ENCODE results near the gene CLEC2L. TPM values are rescaled to one million over a fixed set of nuclear protein-coding genes. Genes with fewer than 3 reads are reported as not detected.

The CLEC2L gene
- total and polyA plus RNA-seq, 2 of the 8 experiments (the other 6 are each of a cell fraction or from before 2014, with no cell fraction given), result 0.20 to 1.9 TPM

GRCh38 chr7:139543801-139544603 lies 20.5 kb downstream of the CLEC2L start:
- no peak overlapping the region; the same call in 1 of the 2 replicates for H2AFZ ChIP-seq (ENCODE audit: low read length)
- no peaks in the 10 kb centered on the region; a peak in 1 of 7 replicates for H3K27me3 ChIP-seq (replicated peaks in 1 of 4; ENCODE audit: control insufficient read depth in 3 of 4, extremely low read depth in 1 of 4, insufficient read depth in 3 of 4, low read length in 3 of 4)
- H3K18ac ChIP-seq (ENCODE audit: extremely low read depth, low read length), result no peak overlapping the region; the same call in 1 of the 2 replicates
- H3K27ac ChIP-seq (ENCODE audit: low read depth, low read length), result no peak overlapping the region; the same call in 1 of the 2 replicates
- H3K23ac ChIP-seq (ENCODE audit: insufficient read length), result no peak overlapping the region
- H3K4me2 ChIP-seq (ENCODE audit: insufficient read depth in 1 of 2, low read depth in 2 of 2, low read length in 2 of 2), result no peak overlapping the region
- H2BK5ac ChIP-seq (ENCODE audit: low read depth, low read length), result no peak overlapping the region
- H3K36me3 ChIP-seq (ENCODE audit: control insufficient read depth in 2 of 4, insufficient read depth in 4 of 4, low read length in 3 of 4), result no peaks in the 10 kb centered on the region
- DNase-seq (ENCODE audit: low read depth in 1 of 2, low spot score in 2 of 2) (no peak), FAIRE-seq (no peak)
- no peak overlapping the region for H3K9ac ChIP-seq (replicated peaks in 1 of 4; ENCODE audit: extremely low read depth in 1 of 4, low read depth in 3 of 4, low read length in 3 of 4)
- peak overlapping the region; percentile 71 for H4K8ac ChIP-seq (ENCODE audit: extremely low read depth, insufficient read depth, low read length)
- ChIA-PET CTCF (ENCODE audit: partially characterized antibody) (interaction anchor here (0.6 to 7.6 kb wide), 8 partner anchors 10 to 91 kb away, joined by 3 to 50 read pairs (median 7); no protein-coding TSS in a partner anchor), POLR2A (ENCODE audit: partially characterized antibody) (interaction anchor here (1.2 kb wide), 1 partner anchor 54 kb away, joined by 3 read pairs; no protein-coding TSS in a partner anchor)
- H3K14ac ChIP-seq (ENCODE audit: insufficient read length), result no peak overlapping the region
- H3K4ac ChIP-seq (replicated peaks; ENCODE audit: insufficient read length, low read depth, low read length), result no peak overlapping the region
- no peak overlapping the region for H2BK120ac ChIP-seq (replicated peaks; ENCODE audit: low read depth, low read length)
- H2AK5ac ChIP-seq (ENCODE audit: low read depth, low read length), result peak overlapping the region; percentile 93; the same call in 1 of the 2 replicates
- H3K23me2 ChIP-seq (ENCODE audit: low read depth, low read length), result no peaks in the 10 kb centered on the region
- H2BK15ac ChIP-seq (ENCODE audit: low read length), result peak overlapping the region; percentile 92; the same call in 1 of the 2 replicates
- no peak for TF ChIP-seq SUZ12 (IDR thresholded peaks at IDR 0.05; ENCODE audit: low read length)
- no peak for TF ChIP-seq CREB1 (IDR thresholded peaks at IDR 0.05)
- TF ChIP-seq EGR1 (IDR thresholded peaks at IDR 0.05; ENCODE audit: borderline replicate concordance, low read depth, low read length), result no peak
- no peak for TF ChIP-seq RXRA (IDR thresholded peaks at IDR 0.05; ENCODE audit: insufficient read depth, low read depth, low read length)
- TF ChIP-seq GTF2F1 (IDR thresholded peaks at IDR 0.05; ENCODE audit: borderline replicate concordance, low read depth, low read length), result no peak
- no peak for TF ChIP-seq CEBPB (IDR thresholded peaks at IDR 0.05; ENCODE audit: low read depth, low read length)
- WGBS, 2 experiments (ENCODE audit: extremely low coverage in 1 of 2, insufficient coverage in 1 of 2, insufficient read length in 1 of 2, insufficient replicate concordance in 2 of 2, low coverage in 1 of 2, low lambda C conversion rate in 2 of 2, missing lambda C conversion rate in 1 of 2), result 92% methylated on average over 17 of the region's 18 CpGs; no CpG with 5 or more reads in 1 of the 2 experiments
- H3K4me1 ChIP-seq (replicated peaks in 1 of 4; ENCODE audit: control insufficient read depth in 3 of 4, insufficient read depth in 4 of 4, low read length in 3 of 4), result peaks cover 0 to 10% (median 5%) of the 10 kb centered on the region in 4 experiments; a peak in 5 of 7 replicates
- H4K91ac ChIP-seq (replicated peaks; ENCODE audit: insufficient read length, low read length), result peak overlapping the region; percentile 20
- no peak overlapping the region for H3K4me3 ChIP-seq (ENCODE audit: extremely low read depth in 1 of 4, insufficient read depth in 2 of 4, low read depth in 3 of 4, low read length in 4 of 4)
- H2BK12ac ChIP-seq (ENCODE audit: low read depth, low read length), result peak overlapping the region; percentile 2; the same call in 1 of the 2 replicates
- no peak overlapping the region for H2BK20ac ChIP-seq (ENCODE audit: low read length)
- H3K9me3 ChIP-seq (ENCODE audit: insufficient read depth in 2 of 2, low read depth in 1 of 2, low read length in 1 of 2), result no peaks in the 10 kb centered on the region
- no peaks in the 10 kb centered on the region for H3K79me1 ChIP-seq (ENCODE audit: low read depth, low read length)
- H4K20me1 ChIP-seq (replicated peaks in 1 of 2; ENCODE audit: control insufficient read depth in 1 of 2, insufficient read depth in 2 of 2, low read length in 2 of 2), result no peaks in the 10 kb centered on the region
- no peak overlapping the region for H4K5ac ChIP-seq (ENCODE audit: insufficient read length, low read depth, low read length)
- H3K79me2 ChIP-seq (ENCODE audit: control insufficient read depth in 1 of 2, insufficient read depth in 2 of 2, low read length in 2 of 2), result no peaks in the 10 kb centered on the region
- no peak overlapping the region for H3K56ac ChIP-seq (replicated peaks; ENCODE audit: insufficient read length, low read depth, low read length)

All from H1 (cell line).